Measurements from ENCODE around the gene FBXL7.

- no peak for TF ChIP-seq CTCF (IDR thresholded peaks at IDR 0.05)
- no peak for TF ChIP-seq POLR2AphosphoS5 (IDR thresholded peaks at IDR 0.05)
Observed at GRCh38 chr5:15495026-15495425, 5.0 kb upstream of the FBXL7 start.
